HEK293 (cell line): Measurements from ENCODE around the gene METTL16.

ENCODE experiments used
- CTCF ChIA-PET: fragments of 350-600 bp; formaldehyde crosslinking; extraction: SDS; loops from one replicate; lab custom pipeline; 2021; ENCODE audit warnings: antibody characterized with exemption; lab: Yijun Ruan, JAX
- POLR2A ChIA-PET: fragments of 300-600 bp; formaldehyde crosslinking; extraction: SDS; loops from one replicate; lab custom pipeline; 2020; ENCODE audit warnings: antibody characterized with exemption, inconsistent platforms; lab: Yijun Ruan, JAX
- H3K27ac ChIP-seq: fragments of 200-500 bp; sonication (Bioruptor generic); 2 replicates; pipeline ENCODE4 v1.5.1; 2014; ENCODE audit warnings: low read depth, low read length, control low read depth, inconsistent platforms; ENCODE audit errors: extremely low read depth
- H3K36me3 ChIP-seq, 2 experiments: fragments of 200-500 bp in 1 of 2; sonication (Bioruptor generic) in 1 of 2; 1 replicate in 1 of 2; 2 replicates in 1 of 2; pipeline ENCODE4 v1.5.1; 2014 to 2017; ENCODE audit warnings: inconsistent platforms in 2 of 2, low read length in 2 of 2; ENCODE audit not compliant: control insufficient read depth in 2 of 2, insufficient read depth in 1 of 2
- H3K4me1 ChIP-seq: fragments of 200-500 bp; sonication (Bioruptor generic); 2 replicates; pipeline ENCODE4 v1.5.1; 2014; ENCODE audit warnings: mild to moderate bottlenecking, low read length, inconsistent platforms; ENCODE audit not compliant: control insufficient read depth, insufficient read depth
- H3K4me3 ChIP-seq: 2 replicates; pipeline ENCODE4 v1.5.1; 2011; ENCODE audit warnings: low read depth, mild to moderate bottlenecking, control low read depth, low read length, moderate library complexity
- H3K9me3 ChIP-seq: fragments of 200-500 bp; sonication (Bioruptor generic); 2 replicates; pipeline ENCODE4 v1.5.1; 2014; ENCODE audit warnings: low read depth, low read length, inconsistent platforms; ENCODE audit not compliant: control insufficient read depth, insufficient read depth
- OVOL3 ChIP-seq: fragments of 450-650 bp; formaldehyde crosslinking; IDR thresholded peaks from 2 replicates; pipeline ENCODE4 v1.5.1; 2016; ENCODE audit warnings: missing biosample characterization, missing genetic modification characterization
- ZFP3 ChIP-seq: fragments of 450-650 bp; formaldehyde crosslinking; IDR thresholded peaks from 2 replicates; pipeline ENCODE4 v1.5.1; 2016; ENCODE audit warnings: low read depth, missing biosample characterization, missing genetic modification characterization
- ZNF121 ChIP-seq: fragments of 450-650 bp; formaldehyde crosslinking; IDR thresholded peaks from 2 replicates; pipeline ENCODE4 v1.5.1; 2016; ENCODE audit warnings: missing biosample characterization, missing genetic modification characterization
- ZNF132 ChIP-seq: fragments of 450-650 bp; formaldehyde crosslinking; IDR thresholded peaks from 2 replicates; pipeline ENCODE4 v1.5.1; 2017; ENCODE audit warnings: missing biosample characterization, missing genetic modification characterization, borderline replicate concordance
- ZNF174 ChIP-seq: fragments of 450-650 bp; formaldehyde crosslinking; IDR thresholded peaks from 2 replicates; pipeline ENCODE4 v1.5.0; 2017; ENCODE audit warnings: missing biosample characterization, mild to moderate bottlenecking, missing genetic modification characterization
- ZNF184 ChIP-seq: fragments of 450-650 bp; IDR thresholded peaks from 2 replicates; pipeline ENCODE4 v1.5.1; 2018; ENCODE audit warnings: missing biosample characterization, mild to moderate bottlenecking, missing genetic modification characterization
- ZNF24 ChIP-seq: fragments of 450-650 bp; formaldehyde crosslinking; IDR thresholded peaks from 2 replicates; pipeline ENCODE4 v1.5.1; 2016; ENCODE audit warnings: missing biosample characterization, missing genetic modification characterization
- ZNF391 ChIP-seq: fragments of 450-650 bp; formaldehyde crosslinking; IDR thresholded peaks from 2 replicates; pipeline ENCODE4 v1.5.1; 2016; ENCODE audit warnings: low read depth, missing biosample characterization, missing genetic modification characterization, borderline replicate concordance
- ZNF394 ChIP-seq: fragments of 450-650 bp; formaldehyde crosslinking; IDR thresholded peaks from 2 replicates; pipeline ENCODE4 v1.5.1; 2016; ENCODE audit warnings: missing biosample characterization, missing genetic modification characterization, mild to moderate bottlenecking, moderate library complexity, borderline replicate concordance
- ZNF514 ChIP-seq: fragments of 450-650 bp; formaldehyde crosslinking; IDR thresholded peaks from 2 replicates; pipeline ENCODE4 v1.5.1; 2016; ENCODE audit warnings: missing biosample characterization, missing genetic modification characterization
- ZNF785 ChIP-seq: fragments of 450-650 bp; formaldehyde crosslinking; IDR thresholded peaks from 2 replicates; pipeline ENCODE4 v1.5.1; 2016; ENCODE audit warnings: missing biosample characterization, missing genetic modification characterization
- ZSCAN16 ChIP-seq: fragments of 450-650 bp; formaldehyde crosslinking; IDR thresholded peaks from 2 replicates; pipeline ENCODE4 v1.5.1; 2016; ENCODE audit warnings: missing biosample characterization, missing genetic modification characterization
- TF ChIP-seq, protein P1 (sequence below): fragments of 450-650 bp; formaldehyde crosslinking; conservative IDR thresholded peaks from 2 replicates; pipeline ENCODE4 v1.5.1; 2016; ENCODE audit warnings: low read depth, missing biosample characterization, missing genetic modification characterization
- TF ChIP-seq, protein P2 (sequence below): fragments of 450-650 bp; formaldehyde crosslinking; IDR thresholded peaks from 2 replicates; pipeline ENCODE4 v1.5.1; 2016; ENCODE audit warnings: missing biosample characterization, missing genetic modification characterization, borderline replicate concordance
- TF ChIP-seq, protein P3 (sequence below): fragments of 450-650 bp; formaldehyde crosslinking; IDR thresholded peaks from 2 replicates; pipeline ENCODE4 v1.5.1; 2016; ENCODE audit warnings: missing biosample characterization, missing genetic modification characterization
- TF ChIP-seq, protein P4 (sequence below): fragments of 450-650 bp; formaldehyde crosslinking; IDR thresholded peaks from 2 replicates; pipeline ENCODE4 v1.5.1; 2016; ENCODE audit warnings: missing biosample characterization, missing genetic modification characterization

The METTL16 gene

DNA sequence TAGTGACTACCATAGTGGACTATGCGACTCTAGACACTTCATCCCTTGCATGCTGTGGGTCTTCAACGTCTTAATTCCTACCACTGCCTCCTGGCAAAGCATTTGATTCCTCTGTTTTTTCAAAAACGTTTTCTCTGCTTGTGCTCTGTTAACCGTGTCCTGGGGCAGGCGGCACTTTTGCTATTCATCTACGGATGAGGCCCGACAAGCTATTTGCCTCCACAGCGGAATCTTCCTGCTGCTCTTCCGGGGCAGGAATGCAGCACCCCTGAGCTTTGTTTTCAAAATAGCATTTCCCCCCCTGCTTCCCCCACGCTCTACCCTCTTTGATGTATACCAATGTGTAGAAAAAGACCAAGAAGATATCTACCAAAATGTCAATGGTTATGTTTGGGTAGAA is 39.8 kb upstream of the METTL16 start:
- Histone ChIP-seq H3K4me3 (no peak overlapping the region), H3K4me1 (no peaks in the 10 kb centered on the region), H3K36me3 (no peaks in the 10 kb centered on the region)
- CTCF ChIA-PET = interaction anchor here (0.6 to 1.1 kb wide), 3 partner anchors 31 to 218 kb away, joined by 3 read pairs; no protein-coding TSS in a partner anchor
- TF ChIP-seq ZNF785 (no peak), ZNF132 (no peak), OVOL3 (tag by site-specific recombination) (no peak), ZNF394 (tag by site-specific recombination) (no peak), ZNF121 (tag by site-specific recombination) (no peak), ZNF391 (tag by site-specific recombination) (no peak), ZNF184 (tag by site-specific recombination) (no peak), ZFP3 (tag by site-specific recombination) (no peak), ZSCAN16 (tag by site-specific recombination) (no peak), ZNF24 (no peak), ZNF174 (tag by site-specific recombination) (no peak), ZNF514 (tag by site-specific recombination) (no peak)
- TF ChIP-seq, protein P1, sequence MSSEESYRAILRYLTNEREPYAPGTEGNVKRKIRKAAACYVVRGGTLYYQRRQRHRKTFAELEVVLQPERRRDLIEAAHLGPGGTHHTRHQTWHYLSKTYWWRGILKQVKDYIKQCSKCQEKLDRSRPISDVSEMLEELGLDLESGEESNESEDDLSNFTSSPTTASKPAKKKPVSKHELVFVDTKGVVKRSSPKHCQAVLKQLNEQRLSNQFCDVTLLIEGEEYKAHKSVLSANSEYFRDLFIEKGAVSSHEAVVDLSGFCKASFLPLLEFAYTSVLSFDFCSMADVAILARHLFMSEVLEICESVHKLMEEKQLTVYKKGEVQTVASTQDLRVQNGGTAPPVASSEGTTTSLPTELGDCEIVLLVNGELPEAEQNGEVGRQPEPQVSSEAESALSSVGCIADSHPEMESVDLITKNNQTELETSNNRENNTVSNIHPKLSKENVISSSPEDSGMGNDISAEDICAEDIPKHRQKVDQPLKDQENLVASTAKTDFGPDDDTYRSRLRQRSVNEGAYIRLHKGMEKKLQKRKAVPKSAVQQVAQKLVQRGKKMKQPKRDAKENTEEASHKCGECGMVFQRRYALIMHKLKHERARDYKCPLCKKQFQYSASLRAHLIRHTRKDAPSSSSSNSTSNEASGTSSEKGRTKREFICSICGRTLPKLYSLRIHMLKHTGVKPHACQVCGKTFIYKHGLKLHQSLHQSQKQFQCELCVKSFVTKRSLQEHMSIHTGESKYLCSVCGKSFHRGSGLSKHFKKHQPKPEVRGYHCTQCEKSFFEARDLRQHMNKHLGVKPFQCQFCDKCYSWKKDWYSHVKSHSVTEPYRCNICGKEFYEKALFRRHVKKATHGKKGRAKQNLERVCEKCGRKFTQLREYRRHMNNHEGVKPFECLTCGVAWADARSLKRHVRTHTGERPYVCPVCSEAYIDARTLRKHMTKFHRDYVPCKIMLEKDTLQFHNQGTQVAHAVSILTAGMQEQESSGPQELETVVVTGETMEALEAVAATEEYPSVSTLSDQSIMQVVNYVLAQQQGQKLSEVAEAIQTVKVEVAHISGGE (tag by site-specific recombination) = no peak
- TF ChIP-seq, protein P2, sequence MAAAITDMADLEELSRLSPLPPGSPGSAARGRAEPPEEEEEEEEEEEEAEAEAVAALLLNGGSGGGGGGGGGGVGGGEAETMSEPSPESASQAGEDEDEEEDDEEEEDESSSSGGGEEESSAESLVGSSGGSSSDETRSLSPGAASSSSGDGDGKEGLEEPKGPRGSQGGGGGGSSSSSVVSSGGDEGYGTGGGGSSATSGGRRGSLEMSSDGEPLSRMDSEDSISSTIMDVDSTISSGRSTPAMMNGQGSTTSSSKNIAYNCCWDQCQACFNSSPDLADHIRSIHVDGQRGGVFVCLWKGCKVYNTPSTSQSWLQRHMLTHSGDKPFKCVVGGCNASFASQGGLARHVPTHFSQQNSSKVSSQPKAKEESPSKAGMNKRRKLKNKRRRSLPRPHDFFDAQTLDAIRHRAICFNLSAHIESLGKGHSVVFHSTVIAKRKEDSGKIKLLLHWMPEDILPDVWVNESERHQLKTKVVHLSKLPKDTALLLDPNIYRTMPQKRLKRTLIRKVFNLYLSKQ (tag by site-specific recombination) = no peak
- TF ChIP-seq, protein P3, sequence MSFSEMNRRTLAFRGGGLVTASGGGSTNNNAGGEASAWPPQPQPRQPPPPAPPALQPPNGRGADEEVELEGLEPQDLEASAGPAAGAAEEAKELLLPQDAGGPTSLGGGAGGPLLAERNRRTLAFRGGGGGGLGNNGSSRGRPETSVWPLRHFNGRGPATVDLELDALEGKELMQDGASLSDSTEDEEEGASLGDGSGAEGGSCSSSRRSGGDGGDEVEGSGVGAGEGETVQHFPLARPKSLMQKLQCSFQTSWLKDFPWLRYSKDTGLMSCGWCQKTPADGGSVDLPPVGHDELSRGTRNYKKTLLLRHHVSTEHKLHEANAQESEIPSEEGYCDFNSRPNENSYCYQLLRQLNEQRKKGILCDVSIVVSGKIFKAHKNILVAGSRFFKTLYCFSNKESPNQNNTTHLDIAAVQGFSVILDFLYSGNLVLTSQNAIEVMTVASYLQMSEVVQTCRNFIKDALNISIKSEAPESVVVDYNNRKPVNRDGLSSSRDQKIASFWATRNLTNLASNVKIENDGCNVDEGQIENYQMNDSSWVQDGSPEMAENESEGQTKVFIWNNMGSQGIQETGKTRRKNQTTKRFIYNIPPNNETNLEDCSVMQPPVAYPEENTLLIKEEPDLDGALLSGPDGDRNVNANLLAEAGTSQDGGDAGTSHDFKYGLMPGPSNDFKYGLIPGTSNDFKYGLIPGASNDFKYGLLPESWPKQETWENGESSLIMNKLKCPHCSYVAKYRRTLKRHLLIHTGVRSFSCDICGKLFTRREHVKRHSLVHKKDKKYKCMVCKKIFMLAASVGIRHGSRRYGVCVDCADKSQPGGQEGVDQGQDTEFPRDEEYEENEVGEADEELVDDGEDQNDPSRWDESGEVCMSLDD (tag by site-specific recombination) = no peak
- TF ChIP-seq, protein P4, sequence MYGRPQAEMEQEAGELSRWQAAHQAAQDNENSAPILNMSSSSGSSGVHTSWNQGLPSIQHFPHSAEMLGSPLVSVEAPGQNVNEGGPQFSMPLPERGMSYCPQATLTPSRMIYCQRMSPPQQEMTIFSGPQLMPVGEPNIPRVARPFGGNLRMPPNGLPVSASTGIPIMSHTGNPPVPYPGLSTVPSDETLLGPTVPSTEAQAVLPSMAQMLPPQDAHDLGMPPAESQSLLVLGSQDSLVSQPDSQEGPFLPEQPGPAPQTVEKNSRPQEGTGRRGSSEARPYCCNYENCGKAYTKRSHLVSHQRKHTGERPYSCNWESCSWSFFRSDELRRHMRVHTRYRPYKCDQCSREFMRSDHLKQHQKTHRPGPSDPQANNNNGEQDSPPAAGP = no peak
- TF ChIP-seq, all 188 proteins: peak for 0
- H3K9me3 ChIP-seq = no peaks in the 10 kb centered on the region
- POLR2A ChIA-PET = interaction anchor here (0.7 kb wide), 1 partner anchor 472 kb away, joined by 3 read pairs; no protein-coding TSS in a partner anchor
- H3K27ac ChIP-seq = no peak overlapping the region
